ENCODE measurements around the gene RACGAP1. TPM values are rescaled to one million over a fixed set of nuclear protein-coding genes. Genes with fewer than 3 reads are reported as not detected.

The RACGAP1 gene
- total RNA-seq, 1 experiment from 2014 or later = 147 TPM

DNA sequence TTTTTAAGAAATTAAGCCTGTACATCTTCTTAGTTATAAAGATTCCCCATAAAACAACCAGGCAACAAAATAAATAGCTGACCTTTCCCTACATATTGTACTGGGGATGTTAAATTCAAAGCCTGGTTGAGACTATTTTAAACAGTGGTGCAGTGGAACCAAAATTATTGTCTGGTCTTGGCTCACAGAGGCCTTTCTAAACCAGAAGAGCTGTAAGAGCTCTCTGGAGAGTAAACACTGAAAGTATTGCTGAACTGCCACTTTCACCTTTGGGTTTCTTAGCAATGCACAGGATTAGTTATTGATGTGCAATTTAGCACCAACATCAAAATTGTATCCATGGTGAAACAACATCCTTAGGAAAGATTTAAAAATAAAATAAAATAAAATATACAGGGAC, 20.6 kb downstream of the RACGAP1 start:
- Histone ChIP-seq H3K36me3 (ENCODE audit: control insufficient read depth, insufficient read depth, low read length) (peaks cover 62% of the 10 kb centered on the region), H3K27me3 (ENCODE audit: control insufficient read depth, insufficient read depth, low read length) (no peaks in the 10 kb centered on the region), H3K4me1 (ENCODE audit: control insufficient read depth, insufficient read depth, low read length) (peaks cover 16% of the 10 kb centered on the region), H3K4me3 (ENCODE audit: low read depth in 2 of 2, low read length in 2 of 2) (no peak overlapping the region), H3K27ac (ENCODE audit: low read length) (no peak overlapping the region), H3K9me3 (ENCODE audit: control insufficient read depth, insufficient read depth, low read depth, low read length) (no peaks in the 10 kb centered on the region)
- CTCF ChIA-PET = interaction anchor here (0.6 kb wide), 1 partner anchor 121 kb away, joined by 8 read pairs; no protein-coding TSS in a partner anchor
- BruUV-seq (replicated peaks) = no TSS peak
- no peak for DNase-seq (ENCODE audit: low read depth, low spot score)
- no peak for TF ChIP-seq POLR2AphosphoS5 (IDR thresholded peaks at IDR 0.05; ENCODE audit: low read depth, low read length)
- TF ChIP-seq TCF7L2 (IDR thresholded peaks at IDR 0.05; ENCODE audit: low read depth, low read length) = no peak
- TF ChIP-seq SIN3A (IDR thresholded peaks at IDR 0.05; ENCODE audit: borderline replicate concordance, insufficient read depth, low read depth, low read length) = no peak
- TF ChIP-seq, protein P1, sequence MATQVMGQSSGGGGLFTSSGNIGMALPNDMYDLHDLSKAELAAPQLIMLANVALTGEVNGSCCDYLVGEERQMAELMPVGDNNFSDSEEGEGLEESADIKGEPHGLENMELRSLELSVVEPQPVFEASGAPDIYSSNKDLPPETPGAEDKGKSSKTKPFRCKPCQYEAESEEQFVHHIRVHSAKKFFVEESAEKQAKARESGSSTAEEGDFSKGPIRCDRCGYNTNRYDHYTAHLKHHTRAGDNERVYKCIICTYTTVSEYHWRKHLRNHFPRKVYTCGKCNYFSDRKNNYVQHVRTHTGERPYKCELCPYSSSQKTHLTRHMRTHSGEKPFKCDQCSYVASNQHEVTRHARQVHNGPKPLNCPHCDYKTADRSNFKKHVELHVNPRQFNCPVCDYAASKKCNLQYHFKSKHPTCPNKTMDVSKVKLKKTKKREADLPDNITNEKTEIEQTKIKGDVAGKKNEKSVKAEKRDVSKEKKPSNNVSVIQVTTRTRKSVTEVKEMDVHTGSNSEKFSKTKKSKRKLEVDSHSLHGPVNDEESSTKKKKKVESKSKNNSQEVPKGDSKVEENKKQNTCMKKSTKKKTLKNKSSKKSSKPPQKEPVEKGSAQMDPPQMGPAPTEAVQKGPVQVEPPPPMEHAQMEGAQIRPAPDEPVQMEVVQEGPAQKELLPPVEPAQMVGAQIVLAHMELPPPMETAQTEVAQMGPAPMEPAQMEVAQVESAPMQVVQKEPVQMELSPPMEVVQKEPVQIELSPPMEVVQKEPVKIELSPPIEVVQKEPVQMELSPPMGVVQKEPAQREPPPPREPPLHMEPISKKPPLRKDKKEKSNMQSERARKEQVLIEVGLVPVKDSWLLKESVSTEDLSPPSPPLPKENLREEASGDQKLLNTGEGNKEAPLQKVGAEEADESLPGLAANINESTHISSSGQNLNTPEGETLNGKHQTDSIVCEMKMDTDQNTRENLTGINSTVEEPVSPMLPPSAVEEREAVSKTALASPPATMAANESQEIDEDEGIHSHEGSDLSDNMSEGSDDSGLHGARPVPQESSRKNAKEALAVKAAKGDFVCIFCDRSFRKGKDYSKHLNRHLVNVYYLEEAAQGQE (IDR thresholded peaks at IDR 0.05; ENCODE audit: insufficient read depth in 1 of 2, low read depth in 2 of 2, low read length in 1 of 2) = no peak
- ATAC-seq = no peak
- intact Hi-C loops (cut with micrococcal nuclease; ENCODE audit: unreplicated experiment) = no loop called here
- POLR2A ChIA-PET = no interaction called here
- in situ Hi-C loops (cut with HindIII; ENCODE audit: low pct_unique_long_range_greater_than_20kb, low sequenced_read_pairs) = no loop called here

DNA sequence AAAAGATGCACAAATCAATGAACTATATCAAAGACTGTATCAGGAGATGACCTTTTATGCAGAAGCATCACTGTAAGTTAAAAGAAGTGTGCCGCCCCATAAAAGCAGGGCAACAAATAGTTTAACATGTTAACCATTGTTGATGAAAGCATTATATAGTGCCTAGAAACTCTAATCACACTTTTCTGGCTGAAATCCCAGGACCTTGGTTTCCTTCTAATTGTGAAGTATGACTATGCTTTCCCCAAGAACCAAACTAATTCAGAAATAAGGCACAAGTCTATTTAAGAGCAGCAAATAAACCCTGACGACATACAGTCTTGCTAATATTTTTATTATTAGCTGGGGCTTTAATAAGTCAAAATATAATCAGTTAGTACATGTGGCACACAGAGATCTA, 21.7 kb downstream of the RACGAP1 start:
- Histone ChIP-seq H3K4me1 (ENCODE audit: control insufficient read depth, insufficient read depth, low read length) (peaks cover 16% of the 10 kb centered on the region), H3K27me3 (ENCODE audit: control insufficient read depth, insufficient read depth, low read length) (no peaks in the 10 kb centered on the region), H3K4me3 (ENCODE audit: low read depth in 2 of 2, low read length in 2 of 2) (no peak overlapping the region), H3K36me3 (ENCODE audit: control insufficient read depth, insufficient read depth, low read length) (peaks cover 70% of the 10 kb centered on the region), H3K9me3 (ENCODE audit: control insufficient read depth, insufficient read depth, low read depth, low read length) (no peaks in the 10 kb centered on the region), H3K27ac (ENCODE audit: low read length) (no peak overlapping the region)
- in situ Hi-C loops (cut with HindIII; ENCODE audit: low pct_unique_long_range_greater_than_20kb, low sequenced_read_pairs) (no loop called here), intact Hi-C loops (cut with micrococcal nuclease; ENCODE audit: unreplicated experiment) (no loop called here)
- ATAC-seq = no peak
- no TSS peak for BruUV-seq (replicated peaks)
- ChIA-PET POLR2A (no interaction called here), CTCF (interaction anchor here (0.5 kb wide), 1 partner anchor 8 kb away, joined by 5 read pairs; no protein-coding TSS in a partner anchor)
- DNase-seq (ENCODE audit: low read depth, low spot score) = no peak
- TF ChIP-seq, protein P2, sequence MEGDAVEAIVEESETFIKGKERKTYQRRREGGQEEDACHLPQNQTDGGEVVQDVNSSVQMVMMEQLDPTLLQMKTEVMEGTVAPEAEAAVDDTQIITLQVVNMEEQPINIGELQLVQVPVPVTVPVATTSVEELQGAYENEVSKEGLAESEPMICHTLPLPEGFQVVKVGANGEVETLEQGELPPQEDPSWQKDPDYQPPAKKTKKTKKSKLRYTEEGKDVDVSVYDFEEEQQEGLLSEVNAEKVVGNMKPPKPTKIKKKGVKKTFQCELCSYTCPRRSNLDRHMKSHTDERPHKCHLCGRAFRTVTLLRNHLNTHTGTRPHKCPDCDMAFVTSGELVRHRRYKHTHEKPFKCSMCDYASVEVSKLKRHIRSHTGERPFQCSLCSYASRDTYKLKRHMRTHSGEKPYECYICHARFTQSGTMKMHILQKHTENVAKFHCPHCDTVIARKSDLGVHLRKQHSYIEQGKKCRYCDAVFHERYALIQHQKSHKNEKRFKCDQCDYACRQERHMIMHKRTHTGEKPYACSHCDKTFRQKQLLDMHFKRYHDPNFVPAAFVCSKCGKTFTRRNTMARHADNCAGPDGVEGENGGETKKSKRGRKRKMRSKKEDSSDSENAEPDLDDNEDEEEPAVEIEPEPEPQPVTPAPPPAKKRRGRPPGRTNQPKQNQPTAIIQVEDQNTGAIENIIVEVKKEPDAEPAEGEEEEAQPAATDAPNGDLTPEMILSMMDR (IDR thresholded peaks at IDR 0.05) = no peak
- no peak for TF ChIP-seq POLR2AphosphoS5 (IDR thresholded peaks at IDR 0.05; ENCODE audit: low read depth, low read length)
- TF ChIP-seq SIN3A (IDR thresholded peaks at IDR 0.05; ENCODE audit: borderline replicate concordance, insufficient read depth, low read depth, low read length) = no peak
- TF ChIP-seq TCF7L2 (IDR thresholded peaks at IDR 0.05; ENCODE audit: low read depth, low read length) = no peak
- TF ChIP-seq, protein P1 (IDR thresholded peaks at IDR 0.05; ENCODE audit: insufficient read depth in 1 of 2, low read depth in 2 of 2, low read length in 1 of 2) = no peak
